Fibroblast of lung (primary cell): Measurements from ENCODE around the gene MLLT6. TPM values are rescaled to one million over a fixed set of nuclear protein-coding genes. Genes with fewer than 3 reads are reported as not detected.
A peak's percentile ranks its signal among the peaks of the same experiment; 100 is the strongest.

Source experiments
- DNase-seq, 2 donors: peaks; one replicate each; pipeline versions ENCODE4 v3.0.0 to v3.0.0-alpha.2; 2010; ENCODE audit warnings: low read depth in 2 of 2
- H2AFZ ChIP-seq: 2 replicates; pipeline ENCODE4 v1.5.1; 2012; ENCODE audit warnings: low read length, control low read depth, inconsistent platforms
- H3K27ac ChIP-seq: 2 replicates; pipeline ENCODE4 v1.5.1; 2011; ENCODE audit warnings: low read length, control low read depth; ENCODE audit not compliant: insufficient read depth
- H3K27me3 ChIP-seq: 2 replicates; pipeline ENCODE4 v1.5.1; 2011; ENCODE audit warnings: mild to moderate bottlenecking, low read length; ENCODE audit not compliant: control insufficient read depth, insufficient read depth
- H3K36me3 ChIP-seq: 2 replicates; pipeline ENCODE4 v1.5.1; 2011; ENCODE audit warnings: low read length; ENCODE audit not compliant: control insufficient read depth, insufficient read depth
- H3K4me1 ChIP-seq: 2 replicates; pipeline ENCODE4 v1.5.1; 2011; ENCODE audit warnings: low read length; ENCODE audit not compliant: control insufficient read depth, insufficient read depth; ENCODE audit errors: extremely low read depth
- H3K4me2 ChIP-seq: 2 replicates; pipeline ENCODE4 v1.5.1; 2011; ENCODE audit warnings: low read length, control low read depth; ENCODE audit not compliant: insufficient read depth; ENCODE audit errors: extremely low read depth
- H3K4me3 ChIP-seq, 4 experiments: fragments of 200-600 bp in 1 of 4; sonication (generic) in 1 of 4; replicated peaks in 1 of 4; 2 replicates each; pipeline ENCODE4 v1.5.1; 2011 to 2016; ENCODE audit warnings: low read length in 4 of 4, low read depth in 3 of 4, mild to moderate bottlenecking in 3 of 4, control low read depth in 2 of 4, inconsistent platforms in 1 of 4, mixed read lengths in 1 of 4; ENCODE audit not compliant: insufficient read depth in 1 of 4; ENCODE audit errors: control extremely low read depth in 1 of 4
- H3K79me2 ChIP-seq: 2 replicates; pipeline ENCODE4 v1.5.1; 2012; ENCODE audit warnings: mild to moderate bottlenecking, low read length, inconsistent platforms; ENCODE audit not compliant: control insufficient read depth, insufficient read depth
- H3K9ac ChIP-seq: 2 replicates; pipeline ENCODE4 v1.5.1; 2011; ENCODE audit warnings: mild to moderate bottlenecking, low read length, control low read depth; ENCODE audit not compliant: insufficient read depth
- H3K9me3 ChIP-seq: 2 replicates; pipeline ENCODE4 v1.5.1; 2012; ENCODE audit warnings: low read depth, low read length; ENCODE audit not compliant: control insufficient read depth, insufficient read depth
- H4K20me1 ChIP-seq: 2 replicates; pipeline ENCODE4 v1.5.1; 2011; ENCODE audit warnings: low read length; ENCODE audit not compliant: control insufficient read depth, insufficient read depth; ENCODE audit errors: extremely low read depth
- CTCF ChIP-seq, 2 donors: IDR thresholded peaks in 1 of 2; conservative IDR thresholded peaks in 1 of 2; 1 replicate in 1 of 2; 2 replicates in 1 of 2; pipeline ENCODE4 v1.5.1; 2011 to 2012; ENCODE audit warnings: low read length in 2 of 2, control low read depth in 1 of 2, inconsistent platforms in 1 of 2, low read depth in 1 of 2, mild to moderate bottlenecking in 1 of 2
- EZH2 ChIP-seq: IDR thresholded peaks from 2 replicates; pipeline ENCODE4 v1.5.1; 2012; ENCODE audit warnings: low read length, control low read depth, mild to moderate bottlenecking; ENCODE audit errors: missing control alignments
- polyA plus RNA-seq, 2 donors: library from polyadenylated mRNA; depleted of rRNA in 1 of 2; stranded (reverse) in 1 of 2; unstranded in 1 of 2; fragments of >200 nt; gene quantifications; 2 replicates each; pipeline ENCODE4 v1.2.1, GENCODE V29; 2011 to 2012; ENCODE audit warnings: missing spikeins in 1 of 2
- total RNA-seq: library from RNA; depleted of rRNA; stranded (reverse); fragments of >200 nt; gene quantifications from 2 replicates; pipeline ENCODE4 v1.2.1, GENCODE V29; 2014

MLLT6 gene
- total and polyA plus RNA-seq, 2 donors (not counting 1 experiment from before 2014, with no cell fraction given): 15.4 to 17.7 TPM

- Histone ChIP-seq H3K4me3 (peak within 1 kb of the TSS; percentile 81 to 96 (median 86)), H3K4me2 (peak within 1 kb of the TSS; percentile 99), H3K9ac (peak within 1 kb of the TSS; percentile 71), H2AFZ (peak within 1 kb of the TSS; percentile 55), H3K4me1 (peaks cover 10% of the 10 kb centered on the region), H3K36me3 (peaks cover 13% of the 10 kb centered on the region), H3K9me3 (no peaks in the 10 kb centered on the region), H3K27me3 (no peaks in the 10 kb centered on the region), H3K79me2 (peaks cover 12% of the 10 kb centered on the region), H3K27ac (peak within 1 kb of the TSS; percentile 73), H4K20me1 (no peaks in the 10 kb centered on the region)
- peak in 1 of 2 donors; percentile 48 for TF ChIP-seq CTCF (conservative IDR thresholded peaks at IDR 0.05 in 1 of 2, IDR thresholded peaks at IDR 0.05 in 1 of 2; ENCODE audit: low read depth in 1 of 2, low read length in 2 of 2)
- TF ChIP-seq EZH2: no peak
- DNase-seq: peak; percentile 74 to 81
These were observed 24.9 kb downstream of the MLLT6 start, which contains the start of gene CISD3 for GRCh38 chr17:38729886-38730525. CISD3 (plus strand) TSS chr17:38730341; CDS start chr17:38730359, 18 bp downstream.

GRCh38 chr17:38730526-38731379 lies 25.7 kb downstream of the MLLT6 start:
- Histone ChIP-seq H3K4me1 (peaks cover 10% of the 10 kb centered on the region), H3K79me2 (peaks cover 12% of the 10 kb centered on the region), H3K27ac (peak overlapping the region; percentile 73), H3K36me3 (peaks cover 18% of the 10 kb centered on the region), H3K27me3 (no peaks in the 10 kb centered on the region), H3K4me3 (peak overlapping the region; percentile 81 to 96 (median 86)), H2AFZ (peak overlapping the region; percentile 55), H4K20me1 (no peaks in the 10 kb centered on the region), H3K4me2 (peak overlapping the region; percentile 99), H3K9ac (peak overlapping the region; percentile 71), H3K9me3 (no peaks in the 10 kb centered on the region)
- peak; percentile 44 to 62 for DNase-seq
- TF ChIP-seq EZH2 (no peak), CTCF (conservative IDR thresholded peaks at IDR 0.05 in 1 of 2, IDR thresholded peaks at IDR 0.05 in 1 of 2; ENCODE audit: low read depth in 1 of 2, low read length in 2 of 2) (no peak)
